RWPE1 (cell line): Measurements from ENCODE around the gene DHX38.

Source experiments
- CTCF ChIA-PET: fragments of 350-600 bp; sonication (Branson Sonifier 250); formaldehyde crosslinking; extraction: SDS; loops from one replicate; lab custom pipeline; 2021; lab: Yijun Ruan, JAX
- POLR2A ChIA-PET: fragments of 400-600 bp; formaldehyde crosslinking; extraction: SDS; loops from one replicate; lab custom pipeline; 2020; ENCODE audit warnings: antibody characterized with exemption; ENCODE audit not compliant: low non-redundant PET; lab: Yijun Ruan, JAX
- DNase-seq: peaks from one replicate; pipeline ENCODE4 v3.0.0; 2012; ENCODE audit warnings: low spot score
- H3K27ac ChIP-seq: fragments of 450-650 bp; 2 replicates; pipeline ENCODE4 v1.5.1; 2017
- CTCF ChIP-seq: fragments of 450-650 bp; conservative IDR thresholded peaks from 2 replicates; pipeline ENCODE4 v1.5.1; 2017; ENCODE audit warnings: low read depth, mild to moderate bottlenecking

The DHX38 gene

DNA sequence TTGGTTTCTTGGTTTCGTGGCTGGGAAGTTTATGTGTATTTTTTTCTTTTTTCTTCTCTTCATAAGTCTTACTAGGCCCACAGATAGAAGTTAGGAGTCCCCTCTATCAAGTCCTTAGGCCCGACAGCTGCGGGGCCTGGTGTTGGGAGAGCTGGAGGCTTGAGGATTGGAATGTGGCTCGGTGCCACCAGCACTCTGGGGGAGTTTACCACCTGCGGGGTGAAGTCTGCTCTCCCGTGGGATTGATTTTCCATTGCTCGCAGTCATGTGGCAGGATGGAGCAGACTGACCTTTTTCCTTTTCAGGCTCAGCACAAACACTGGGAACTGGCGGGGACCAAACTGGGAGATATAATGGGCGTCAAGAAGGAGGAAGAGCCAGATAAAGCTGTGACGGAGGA lies 7.5 kb downstream of the DHX38 start:
- no peak for DNase-seq
- no peak overlapping the region for H3K27ac ChIP-seq
- ChIA-PET POLR2A (no interaction called here), CTCF (no interaction called here)
- TF ChIP-seq CTCF: no peak

GRCh38 chr16:72104905-72105304 lies 11.3 kb downstream of the DHX38 start:
- ChIA-PET POLR2A (no interaction called here), CTCF (no interaction called here)
- TF ChIP-seq CTCF: no peak
- H3K27ac ChIP-seq: no peak overlapping the region
- DNase-seq: no peak

DNA sequence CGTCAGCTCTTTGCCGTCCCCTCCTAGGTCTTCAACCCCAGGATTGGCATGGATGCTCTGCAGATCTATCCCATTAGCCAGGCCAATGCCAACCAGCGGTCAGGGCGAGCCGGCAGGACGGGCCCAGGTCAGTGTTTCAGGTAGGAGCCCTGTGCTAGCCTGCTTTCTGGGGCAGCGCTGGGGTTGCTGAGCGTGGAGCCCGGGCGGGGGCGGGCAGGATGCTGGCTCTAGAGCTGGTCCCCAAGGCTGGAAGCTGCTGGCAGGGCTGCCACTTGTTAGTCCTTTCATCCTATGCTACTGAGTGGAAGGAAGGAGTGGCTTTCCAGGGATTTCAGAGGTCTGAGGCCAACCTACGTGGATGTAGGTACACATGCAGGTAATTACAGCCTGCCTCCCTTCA lies 12.3 kb downstream of the DHX38 start:
- ChIA-PET POLR2A (no interaction called here), CTCF (no interaction called here)
- TF ChIP-seq CTCF: no peak
- DNase-seq: no peak
- H3K27ac ChIP-seq: no peak overlapping the region

DNA sequence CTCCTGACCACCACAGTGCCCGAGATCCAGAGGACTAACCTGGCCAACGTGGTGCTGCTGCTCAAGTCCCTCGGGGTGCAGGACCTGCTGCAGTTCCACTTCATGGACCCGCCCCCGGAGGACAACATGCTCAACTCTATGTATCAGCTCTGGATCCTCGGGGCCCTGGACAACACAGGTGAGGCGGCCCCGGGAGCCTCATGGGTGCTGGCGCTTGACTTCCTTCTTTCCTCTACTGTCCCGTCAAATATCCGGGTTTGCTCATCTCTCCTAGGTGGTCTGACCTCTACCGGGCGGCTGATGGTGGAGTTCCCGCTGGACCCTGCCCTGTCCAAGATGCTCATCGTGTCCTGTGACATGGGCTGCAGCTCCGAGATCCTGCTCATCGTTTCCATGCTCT lies 13.7 kb downstream of the DHX38 start:
- TF ChIP-seq CTCF: no peak
- CTCF ChIA-PET: no interaction called here
- POLR2A ChIA-PET: no interaction called here
- no peak overlapping the region for H3K27ac ChIP-seq
- no peak for DNase-seq

DNA sequence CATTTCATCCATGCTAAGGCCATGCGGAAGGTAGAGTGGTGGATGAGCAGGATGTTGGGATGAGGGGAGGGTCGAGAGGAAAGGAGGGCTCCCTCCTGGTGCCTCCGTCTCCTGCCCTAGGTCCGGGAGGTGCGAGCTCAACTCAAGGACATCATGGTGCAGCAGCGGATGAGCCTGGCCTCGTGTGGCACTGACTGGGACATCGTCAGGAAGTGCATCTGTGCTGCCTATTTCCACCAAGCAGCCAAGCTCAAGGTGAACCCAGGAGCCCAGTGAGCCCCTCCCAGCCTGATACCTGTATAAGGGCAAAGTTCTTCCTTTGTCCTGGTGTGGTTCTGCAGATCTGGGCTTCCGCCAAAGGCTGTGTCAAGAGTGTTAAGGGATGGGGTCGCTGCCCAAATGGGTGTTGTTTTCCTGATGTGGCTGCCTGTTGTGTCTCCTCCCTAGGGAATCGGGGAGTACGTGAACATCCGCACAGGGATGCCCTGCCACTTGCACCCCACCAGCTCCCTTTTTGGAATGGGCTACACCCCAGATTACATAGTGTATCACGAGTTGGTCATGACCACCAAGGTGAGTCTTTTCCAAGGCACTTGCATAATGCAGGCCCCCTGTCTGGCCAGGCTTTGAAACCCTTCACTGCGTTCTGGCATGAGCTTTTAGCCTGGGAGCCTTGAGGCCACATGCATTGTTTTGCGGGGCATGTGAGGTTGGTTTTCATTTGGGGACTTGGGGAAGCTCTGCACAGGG lies 14.9 kb downstream of the DHX38 start:
- POLR2A ChIA-PET: no interaction called here
- no peak for DNase-seq
- no peak for TF ChIP-seq CTCF

DNA sequence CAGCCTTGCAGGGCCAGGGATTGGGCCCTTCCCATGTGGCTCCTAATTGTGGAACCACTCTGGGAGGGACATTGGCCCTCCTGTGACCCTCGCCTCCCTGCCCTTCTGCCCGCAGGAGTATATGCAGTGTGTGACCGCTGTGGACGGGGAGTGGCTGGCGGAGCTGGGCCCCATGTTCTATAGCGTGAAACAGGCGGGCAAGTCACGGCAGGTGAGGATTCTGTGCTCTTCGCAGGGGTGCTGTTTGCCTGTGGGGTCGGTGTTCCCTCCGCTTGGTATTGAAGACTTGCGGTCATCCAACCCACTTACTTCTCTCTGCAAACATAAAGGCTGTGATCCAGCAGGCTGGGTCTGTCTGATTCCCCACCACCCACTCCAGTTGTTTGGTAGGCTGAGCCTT lies 15.7 kb downstream of the DHX38 start:
- TF ChIP-seq CTCF: no peak
- H3K27ac ChIP-seq: no peak overlapping the region
- CTCF ChIA-PET: no interaction called here
- POLR2A ChIA-PET: no interaction called here
- DNase-seq: no peak

More for the DNA sequence above, 14.9 kb downstream of the DHX38 start:
- H3K27ac ChIP-seq: no peak overlapping the region
- CTCF ChIA-PET: no interaction called here
